ENCODE measurements around the gene SV2B. TPM values are rescaled to one million over a fixed set of nuclear protein-coding genes. Genes with fewer than 3 reads are reported as not detected.

The SV2B gene
- total RNA-seq, 1 experiment from 2014 or later: not detected

DNA sequence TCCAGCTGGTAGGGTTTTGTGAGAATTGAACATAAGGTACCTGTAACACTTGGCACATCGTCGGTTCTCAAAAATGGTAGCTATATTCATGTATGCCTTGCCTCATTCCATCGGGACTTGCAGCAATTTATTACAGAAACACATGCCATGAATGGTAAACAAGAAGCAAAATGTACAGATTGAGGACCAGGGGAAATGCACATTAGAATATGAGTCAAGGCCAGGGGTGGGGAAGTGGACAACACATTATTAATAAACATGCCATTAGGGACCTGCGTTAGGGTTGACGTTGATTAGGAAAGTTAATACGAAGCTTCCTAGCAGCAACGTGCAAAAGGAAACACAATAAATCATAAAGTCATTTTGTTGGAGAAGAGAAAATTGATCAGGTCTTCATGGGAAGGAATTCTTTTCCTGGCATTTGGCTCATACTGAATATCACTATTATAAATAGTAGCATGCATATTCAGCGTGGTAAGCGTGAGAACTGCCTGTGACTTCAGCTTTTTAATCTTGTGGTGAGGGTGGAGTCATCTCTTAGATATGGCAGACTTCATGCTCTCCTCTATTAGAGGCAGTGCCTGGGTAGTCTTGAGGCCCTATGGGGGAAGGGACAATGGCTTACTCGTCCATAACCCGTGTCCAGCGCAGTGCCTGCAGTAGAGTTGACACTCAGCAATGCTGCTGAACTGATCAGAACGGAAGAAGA, 184.9 kb downstream of the SV2B start:
- peaks cover 4% of the 10 kb centered on the region for H3K27me3 ChIP-seq
- no peak overlapping the region for H3K4me3 ChIP-seq
- H3K36me3 ChIP-seq: no peaks in the 10 kb centered on the region
- DNase-seq: no peak
- no peaks in the 10 kb centered on the region for H3K9me3 ChIP-seq

DNA sequence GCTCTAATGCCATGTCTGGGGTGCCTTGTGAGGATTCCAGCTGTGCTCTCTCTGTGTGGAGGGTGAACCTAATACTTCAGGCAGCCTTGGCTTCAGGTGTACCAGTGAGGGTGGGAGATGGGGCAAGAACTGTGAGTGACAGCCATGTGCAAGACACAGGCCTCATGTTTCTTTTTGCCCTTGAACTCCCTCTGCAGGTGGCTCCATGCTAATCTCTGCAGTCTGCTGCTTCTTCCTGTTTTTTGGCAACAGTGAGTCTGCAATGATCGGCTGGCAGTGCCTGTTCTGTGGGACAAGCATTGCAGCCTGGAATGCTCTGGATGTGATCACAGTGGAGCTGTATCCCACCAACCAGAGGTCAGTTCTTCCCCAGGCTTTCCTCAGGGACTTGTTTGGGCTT, 189.3 kb downstream of the SV2B start:
- DNase-seq: no peak
- H3K4me3 ChIP-seq: no peak overlapping the region
- no peaks in the 10 kb centered on the region for H3K9me3 ChIP-seq
- H3K36me3 ChIP-seq: no peaks in the 10 kb centered on the region
- peaks cover 16% of the 10 kb centered on the region for H3K27me3 ChIP-seq

GRCh38 chr15:91290553-91290952, 190.5 kb downstream of the SV2B start:
- DNase-seq: no peak
- peaks cover 16% of the 10 kb centered on the region for H3K27me3 ChIP-seq

DNA sequence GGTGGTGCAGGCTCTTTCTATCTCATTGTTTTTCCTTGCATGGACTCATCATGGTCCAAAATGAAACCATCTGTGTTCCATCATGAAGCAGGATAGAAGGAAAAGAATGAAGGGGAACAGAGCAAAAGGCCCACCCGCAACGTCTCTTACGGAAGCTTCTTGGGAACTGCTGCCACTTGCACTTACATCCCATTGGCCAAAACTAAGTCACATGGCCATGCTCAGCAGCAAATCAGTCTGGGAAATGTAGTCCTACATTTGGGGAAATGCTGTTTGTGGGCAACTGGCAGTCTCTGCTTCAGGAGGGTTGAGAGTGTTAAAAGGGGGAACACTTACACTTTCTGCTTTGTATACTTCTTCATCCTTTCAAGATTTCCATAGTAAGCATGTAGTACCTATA, 191.6 kb downstream of the SV2B start:
- DNase-seq: no peak
- peaks cover 16% of the 10 kb centered on the region for H3K27me3 ChIP-seq
- no peak overlapping the region for H3K4me3 ChIP-seq
- no peaks in the 10 kb centered on the region for H3K36me3 ChIP-seq
- no peaks in the 10 kb centered on the region for H3K9me3 ChIP-seq

More at GRCh38 chr15:91290553-91290952, 190.5 kb downstream of the SV2B start:
- Histone ChIP-seq H3K9me3 (no peaks in the 10 kb centered on the region), H3K36me3 (no peaks in the 10 kb centered on the region), H3K4me3 (no peak overlapping the region)

GRCh38 chr15:91294344-91294743, 194.3 kb downstream of the SV2B start:
- Histone ChIP-seq H3K9me3 (no peaks in the 10 kb centered on the region), H3K36me3 (no peaks in the 10 kb centered on the region)

GRCh38 chr15:91294795-91295194, 194.7 kb downstream of the SV2B start:
- Histone ChIP-seq H3K9me3 (no peaks in the 10 kb centered on the region), H3K27me3 (peaks cover 19% of the 10 kb centered on the region), H3K4me3 (no peak overlapping the region), H3K36me3 (no peaks in the 10 kb centered on the region)
- no peak for DNase-seq

More at GRCh38 chr15:91294344-91294743, 194.3 kb downstream of the SV2B start:
- Histone ChIP-seq H3K4me3 (no peak overlapping the region), H3K27me3 (peaks cover 19% of the 10 kb centered on the region)
- no peak for DNase-seq

- Histone ChIP-seq H3K4me3 (no peak overlapping the region), H3K27me3 (peaks cover 8% of the 10 kb centered on the region), H3K9me3 (no peaks in the 10 kb centered on the region), H3K36me3 (no peaks in the 10 kb centered on the region)
- no peak for DNase-seq
Observed at GRCh38 chr15:91298101-91298500, 198.0 kb downstream of the SV2B start.

DNA sequence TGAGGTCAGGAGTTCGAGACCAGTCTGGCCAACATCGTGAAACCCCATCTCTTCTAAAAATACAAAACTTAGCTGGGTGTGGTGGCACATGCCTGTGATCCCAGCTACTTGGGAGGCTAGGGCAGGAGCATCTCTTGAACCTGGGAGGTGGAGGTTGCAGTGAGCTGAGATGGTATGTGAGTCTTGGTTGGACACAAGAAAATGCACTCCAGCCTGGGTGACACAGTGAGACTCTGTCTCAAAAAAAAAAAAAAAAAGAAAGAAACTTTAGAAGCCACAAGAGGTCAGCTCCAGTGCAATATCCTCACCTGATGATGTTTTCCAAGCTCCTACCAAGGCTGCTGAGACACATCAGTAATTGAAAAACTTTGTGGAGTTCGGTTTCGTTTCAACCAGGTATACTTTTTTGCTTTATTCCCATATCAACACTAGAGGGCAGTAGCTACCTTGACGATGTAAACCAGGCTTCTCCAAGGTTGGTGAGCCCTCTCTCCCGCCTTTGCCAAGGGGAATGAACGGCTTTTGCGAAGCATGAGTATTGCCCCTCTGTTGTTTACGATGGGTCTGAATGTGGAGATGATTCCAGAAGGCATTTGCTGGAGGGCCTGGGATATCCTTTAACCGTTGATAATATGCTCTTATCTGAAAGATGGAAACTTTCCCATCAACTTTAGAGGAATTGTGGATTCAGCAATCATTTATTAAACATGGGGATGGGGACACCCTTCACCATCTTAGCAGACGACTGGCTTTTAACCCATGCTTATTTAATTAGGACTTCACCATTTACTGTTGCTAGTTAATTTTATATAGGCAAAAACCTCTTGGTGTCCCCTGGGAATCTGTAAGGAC, 202.8 kb downstream of the SV2B start:
- peak; percentile 27 for DNase-seq
- Histone ChIP-seq H3K4me3 (no peak overlapping the region), H3K9me3 (no peaks in the 10 kb centered on the region), H3K27me3 (peaks cover 17% of the 10 kb centered on the region), H3K36me3 (no peaks in the 10 kb centered on the region)

- DNase-seq: no peak
- H3K4me3 ChIP-seq: no peak overlapping the region
- peaks cover 14% of the 10 kb centered on the region for H3K27me3 ChIP-seq
- H3K9me3 ChIP-seq: no peaks in the 10 kb centered on the region
- H3K36me3 ChIP-seq: no peaks in the 10 kb centered on the region
Observed at GRCh38 chr15:91304210-91304609, 204.2 kb downstream of the SV2B start.

- Histone ChIP-seq H3K4me3 (no peak overlapping the region), H3K9me3 (no peaks in the 10 kb centered on the region), H3K36me3 (no peaks in the 10 kb centered on the region), H3K27me3 (peaks cover 14% of the 10 kb centered on the region)
- DNase-seq: no peak
Observed at GRCh38 chr15:91304786-91305185, 204.7 kb downstream of the SV2B start.

DNA sequence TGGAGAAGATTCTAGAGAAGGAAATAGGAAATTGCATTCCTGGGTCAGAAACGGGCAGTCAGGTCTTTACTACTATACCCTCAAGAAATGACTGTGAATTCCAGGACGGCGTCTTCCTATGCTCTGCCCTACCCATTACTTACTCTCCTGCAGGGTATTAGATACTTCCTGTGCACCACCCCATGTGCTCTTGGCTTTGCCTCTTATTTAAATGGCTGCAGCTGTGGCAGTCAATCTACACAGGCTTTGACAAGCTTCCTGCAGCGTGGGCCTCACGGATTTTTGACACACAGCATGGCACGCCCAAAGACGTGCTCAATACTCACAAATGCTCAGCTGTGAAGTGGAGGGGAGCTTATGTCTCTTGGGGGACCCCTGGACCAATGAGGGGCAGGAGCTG, 206.1 kb downstream of the SV2B start:
- Histone ChIP-seq H3K4me3 (no peak overlapping the region), H3K27me3 (peaks cover 14% of the 10 kb centered on the region), H3K9me3 (no peaks in the 10 kb centered on the region), H3K36me3 (no peaks in the 10 kb centered on the region)
- DNase-seq: no peak

DNA sequence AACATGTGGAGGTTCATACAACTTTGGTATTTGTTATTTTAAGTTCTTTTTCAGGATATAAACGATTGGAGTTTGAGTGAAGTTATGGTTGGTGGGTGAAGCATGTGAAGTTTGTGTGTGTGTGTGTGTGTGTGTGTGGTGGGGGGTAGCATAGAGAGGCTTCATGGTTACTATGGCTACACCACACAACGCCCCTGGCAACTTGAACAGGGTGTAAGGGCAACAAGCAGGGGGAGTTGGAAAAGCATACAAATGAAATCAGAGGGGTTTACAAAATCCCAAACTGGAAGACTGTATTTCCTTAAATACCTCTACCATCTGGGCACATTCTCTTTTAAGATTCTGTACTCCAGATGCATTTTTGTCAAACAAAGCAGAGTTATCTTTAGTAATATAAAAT, 207.5 kb downstream of the SV2B start:
- H3K9me3 ChIP-seq: no peaks in the 10 kb centered on the region
- DNase-seq: no peak
- peaks cover 14% of the 10 kb centered on the region for H3K27me3 ChIP-seq
- H3K4me3 ChIP-seq: no peak overlapping the region
- no peaks in the 10 kb centered on the region for H3K36me3 ChIP-seq

DNA sequence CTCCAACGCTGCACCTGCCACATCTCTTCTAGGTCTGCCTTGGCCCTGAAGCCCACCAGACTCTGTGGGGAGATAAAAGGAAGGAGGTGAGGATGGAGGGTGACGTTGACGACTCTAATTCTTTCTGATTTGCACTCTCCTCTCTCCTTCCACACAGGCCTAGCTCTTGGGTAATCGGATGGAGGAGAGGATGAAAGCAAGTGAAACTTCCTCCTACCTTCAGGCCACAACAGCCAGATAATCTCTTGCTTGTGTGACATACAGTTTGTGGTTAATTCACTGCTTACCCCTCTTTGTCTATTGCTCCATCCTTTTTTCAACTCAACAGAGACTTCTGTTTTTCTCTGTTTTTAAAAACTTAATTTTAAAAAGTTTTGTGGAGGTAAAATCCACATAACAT, 208.1 kb downstream of the SV2B start:
- Histone ChIP-seq H3K4me3 (no peak overlapping the region), H3K9me3 (no peaks in the 10 kb centered on the region), H3K36me3 (no peaks in the 10 kb centered on the region), H3K27me3 (peaks cover 11% of the 10 kb centered on the region)
- DNase-seq: no peak

DNA sequence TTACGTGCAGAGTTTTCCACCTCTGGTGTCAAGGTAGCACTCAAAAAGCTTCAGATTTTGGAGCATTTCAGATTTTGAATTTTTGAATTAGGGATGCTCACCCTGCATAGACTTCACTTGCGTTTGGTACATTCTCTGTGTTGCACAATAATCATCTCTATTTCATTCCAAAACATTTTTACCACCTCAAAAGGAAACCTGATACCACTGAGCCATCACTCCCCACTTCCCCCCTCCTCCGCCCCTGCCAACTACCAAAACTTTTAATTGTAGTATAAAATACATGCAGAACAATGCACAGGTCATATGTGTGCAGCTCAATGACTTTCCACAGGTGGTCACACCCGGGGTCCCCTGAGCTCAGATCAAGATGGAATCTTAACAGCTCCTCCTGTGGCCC, 208.8 kb downstream of the SV2B start:
- Histone ChIP-seq H3K4me3 (no peak overlapping the region), H3K36me3 (no peaks in the 10 kb centered on the region), H3K27me3 (peaks cover 4% of the 10 kb centered on the region), H3K9me3 (no peaks in the 10 kb centered on the region)
- no peak for DNase-seq

DNA sequence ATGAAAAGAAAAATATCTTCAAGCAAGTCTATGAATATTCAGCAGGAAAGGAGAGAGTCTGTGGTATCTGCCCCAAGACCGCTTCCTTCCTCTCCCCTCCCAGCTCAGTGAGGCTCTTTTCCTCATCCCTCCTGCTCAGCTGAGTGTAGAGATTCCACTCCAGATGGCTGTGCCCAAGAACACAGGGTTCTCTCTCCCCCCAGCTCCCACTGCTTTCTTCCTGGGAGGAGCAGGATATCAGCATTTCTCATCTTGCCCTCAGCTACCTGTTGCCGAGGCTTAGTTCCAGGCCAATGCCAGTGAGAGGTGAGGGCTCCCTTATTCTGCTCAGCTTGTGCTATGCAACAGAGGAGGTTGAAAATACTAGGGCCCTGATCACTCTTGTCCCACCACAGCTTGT, 211.9 kb downstream of the SV2B start:
- no peak overlapping the region for H3K4me3 ChIP-seq
- H3K27me3 ChIP-seq: no peaks in the 10 kb centered on the region; the same call in 1 of the 2 replicates
- H3K9me3 ChIP-seq: no peaks in the 10 kb centered on the region
- DNase-seq: no peak
- H3K36me3 ChIP-seq: no peaks in the 10 kb centered on the region

DNA sequence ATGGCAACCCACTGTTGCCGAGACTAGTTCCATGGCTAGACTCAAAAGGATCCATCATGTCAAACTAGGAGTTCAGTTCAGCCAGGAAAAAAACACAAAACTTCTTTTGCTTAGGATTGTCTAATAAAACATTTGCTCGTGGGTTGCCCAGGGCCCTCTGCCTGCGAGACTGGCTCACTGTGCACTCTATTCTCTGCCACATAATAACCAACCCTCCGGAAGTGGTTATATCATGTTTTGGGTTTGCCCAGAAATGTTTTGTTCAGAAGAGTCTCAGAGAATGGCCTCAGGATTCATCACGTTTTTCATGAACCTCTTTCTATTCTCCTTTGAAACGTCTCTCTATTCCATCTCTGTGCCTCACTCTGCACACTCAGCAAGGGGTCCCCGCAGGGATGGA, 216.1 kb downstream of the SV2B start:
- H3K36me3 ChIP-seq: no peaks in the 10 kb centered on the region
- H3K9me3 ChIP-seq: no peaks in the 10 kb centered on the region
- no peak for DNase-seq
- H3K27me3 ChIP-seq: no peaks in the 10 kb centered on the region
- H3K4me3 ChIP-seq: no peak overlapping the region

GRCh38 chr15:91318516-91318915, 218.5 kb downstream of the SV2B start:
- H3K36me3 ChIP-seq: no peaks in the 10 kb centered on the region
- no peaks in the 10 kb centered on the region for H3K9me3 ChIP-seq
- H3K4me3 ChIP-seq: no peak overlapping the region
- H3K27me3 ChIP-seq: no peaks in the 10 kb centered on the region
- DNase-seq: no peak

DNA sequence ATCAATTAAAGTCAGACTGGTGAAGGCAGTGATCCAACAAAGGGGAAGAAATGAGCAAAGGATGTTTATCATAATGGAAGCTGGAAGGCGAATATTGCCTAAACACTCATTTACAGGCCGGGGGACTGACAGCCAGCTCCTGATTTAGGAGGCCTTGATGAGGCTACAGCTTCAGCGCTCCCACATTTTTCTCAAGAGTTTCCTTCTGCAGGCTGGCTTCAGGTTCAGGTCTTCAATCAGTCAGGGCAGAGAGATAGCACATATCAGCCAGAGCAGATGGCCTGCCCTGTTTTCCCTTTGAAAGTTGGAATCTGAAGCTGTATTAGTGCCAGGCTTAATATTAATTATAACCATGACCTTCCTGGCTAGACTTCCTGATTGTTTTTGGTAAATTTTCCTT, 218.9 kb downstream of the SV2B start:
- Histone ChIP-seq H3K9me3 (no peaks in the 10 kb centered on the region), H3K4me3 (no peak overlapping the region), H3K36me3 (no peaks in the 10 kb centered on the region), H3K27me3 (no peaks in the 10 kb centered on the region)
- no peak for DNase-seq

Data from MG63 (cell line).